GM18868 (cell line): Measurements from ENCODE around the gene NEDD4.
"Not testable (repeated sequence)": the region's sequence is repeated elsewhere in the genome, so short reads cannot be mapped to it uniquely, and the experiment has no call there.

Experiments
- ATAC-seq: cut with Tn5 transposase; IDR thresholded peaks from one replicate; pipeline ENCODE4 v1.9.1; 2021; ENCODE audit warnings: mild to moderate bottlenecking, moderate library complexity; ENCODE audit not compliant: unreplicated experiment

NEDD4 gene

DNA sequence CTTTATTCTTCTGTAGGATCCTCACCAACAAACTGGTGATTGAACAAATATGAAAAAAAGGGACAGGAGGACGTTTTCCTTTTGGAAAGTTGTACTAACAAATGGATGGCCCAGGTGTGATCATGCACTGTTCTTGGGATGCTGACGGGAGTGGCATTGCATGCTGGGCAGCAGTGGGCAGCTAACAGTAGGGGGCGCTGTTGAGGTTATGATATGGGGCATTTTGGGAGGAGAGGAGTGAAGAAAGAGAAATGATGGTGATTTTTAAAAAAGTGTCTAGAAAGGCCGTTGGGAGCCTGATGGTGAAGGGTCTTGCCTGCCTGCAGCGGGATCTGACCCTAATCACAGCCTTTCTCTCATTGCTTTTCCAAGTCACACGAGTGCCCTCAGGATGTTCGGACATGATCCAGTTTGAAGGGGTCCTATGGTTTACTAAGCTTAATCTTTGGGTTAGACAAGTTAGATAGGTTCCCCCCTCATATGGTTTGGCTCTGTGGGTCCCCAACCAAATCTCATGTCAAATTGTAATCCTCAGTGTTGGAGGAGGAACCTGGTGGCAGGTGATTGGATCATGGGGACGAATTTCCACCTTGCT is 204.2 kb downstream of the NEDD4 start:
- ATAC-seq = no peak

DNA sequence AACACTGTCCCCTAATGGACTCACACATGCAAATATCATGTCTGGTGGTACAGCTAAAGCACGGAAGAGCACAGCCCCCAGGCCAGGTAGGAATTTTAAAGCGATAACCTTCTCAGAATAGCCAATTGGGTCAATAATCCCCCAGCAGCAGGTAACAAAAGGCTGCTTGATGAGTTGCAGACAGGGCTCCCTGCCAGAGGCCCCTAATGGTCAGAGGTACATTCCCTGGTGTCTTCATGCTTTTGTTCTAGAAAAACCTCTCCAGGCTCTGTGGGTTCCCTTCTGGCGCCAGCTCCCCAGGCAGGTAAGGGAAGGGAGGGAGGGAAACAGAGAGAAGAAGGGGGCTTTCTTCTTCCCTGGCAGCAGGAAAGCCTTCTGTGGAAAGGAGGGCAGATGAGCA is 207.1 kb downstream of the NEDD4 start:
- no peak for ATAC-seq

DNA sequence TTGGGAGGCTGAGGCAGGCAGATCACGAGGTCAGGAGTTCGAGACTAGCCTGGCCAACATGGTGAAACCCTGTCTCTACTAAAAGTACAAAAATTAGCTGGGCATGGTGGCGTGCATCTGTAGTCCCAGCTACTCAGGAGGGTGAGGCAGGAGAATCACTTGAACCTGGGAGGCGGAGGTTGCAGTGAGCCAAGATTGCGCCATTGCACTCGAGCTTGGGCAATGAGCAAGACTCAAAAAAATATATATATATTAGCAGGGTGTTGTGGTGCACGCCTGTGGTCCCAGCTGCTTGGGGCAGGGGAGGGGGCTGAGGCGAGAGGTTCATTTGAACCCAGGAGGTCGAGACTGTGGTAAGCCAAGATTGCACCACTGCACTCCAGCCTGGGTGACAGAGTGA is 207.8 kb downstream of the NEDD4 start:
- not testable (repeated sequence) for ATAC-seq

DNA sequence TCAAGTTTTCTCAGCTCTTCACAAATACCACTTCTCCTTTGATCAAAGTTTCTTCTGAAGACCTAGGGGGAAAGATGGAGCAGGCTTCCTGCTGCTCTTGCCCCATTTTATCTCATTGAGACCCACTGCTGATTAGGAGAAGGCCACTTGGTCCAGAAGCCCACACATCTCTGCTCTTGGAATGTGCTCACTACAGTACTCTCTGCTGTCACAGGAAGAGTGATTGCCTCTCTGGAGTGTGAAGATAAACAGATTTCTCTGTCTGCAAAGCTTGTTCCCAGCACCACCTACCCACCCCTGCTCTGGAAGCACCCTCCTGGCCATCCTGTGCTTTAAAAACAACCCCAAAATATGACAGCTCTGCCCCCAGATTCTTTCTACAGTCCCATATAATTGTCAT is 209.1 kb downstream of the NEDD4 start:
- ATAC-seq = no peak

DNA sequence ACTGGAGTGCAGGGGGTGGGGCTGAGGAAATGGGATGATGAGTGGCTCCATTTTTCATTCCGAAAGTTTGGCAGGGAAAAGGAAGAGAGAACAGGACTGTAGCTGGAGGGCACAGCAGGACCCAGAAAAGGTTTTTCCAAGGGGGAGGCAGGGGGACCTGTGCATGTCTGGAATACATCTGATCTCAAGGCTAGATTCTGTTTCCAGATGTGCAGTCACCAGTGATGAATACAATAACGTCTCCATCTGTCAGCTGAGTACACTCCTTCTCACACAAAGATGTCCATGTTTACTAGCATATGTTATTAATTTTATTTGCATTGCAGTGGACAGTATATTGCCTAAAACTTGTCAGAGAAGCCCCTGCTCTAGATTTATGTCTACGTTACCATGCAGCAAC is 210.5 kb downstream of the NEDD4 start:
- ATAC-seq = no peak

DNA sequence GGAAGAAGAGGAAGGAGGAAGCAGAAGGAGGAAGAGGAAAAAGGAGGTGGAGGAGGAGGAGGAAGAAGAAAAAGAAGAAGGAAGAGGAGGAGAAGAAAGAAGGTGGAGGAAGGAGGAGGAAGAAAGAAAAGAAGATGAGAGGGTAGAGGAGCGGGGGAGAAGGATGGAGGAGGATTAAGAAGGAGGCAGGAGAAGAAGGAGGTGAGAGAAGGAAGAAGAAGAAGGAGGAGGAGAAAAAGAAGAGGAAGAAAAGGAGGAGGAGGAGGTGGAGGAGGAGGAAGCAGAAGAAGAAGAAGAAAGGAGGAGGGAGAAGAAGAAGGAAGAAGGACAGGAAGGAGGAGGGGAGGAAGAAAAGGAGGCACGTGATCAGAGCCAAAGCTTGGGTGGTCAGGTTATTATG is 213.1 kb downstream of the NEDD4 start:
- ATAC-seq = no peak

DNA sequence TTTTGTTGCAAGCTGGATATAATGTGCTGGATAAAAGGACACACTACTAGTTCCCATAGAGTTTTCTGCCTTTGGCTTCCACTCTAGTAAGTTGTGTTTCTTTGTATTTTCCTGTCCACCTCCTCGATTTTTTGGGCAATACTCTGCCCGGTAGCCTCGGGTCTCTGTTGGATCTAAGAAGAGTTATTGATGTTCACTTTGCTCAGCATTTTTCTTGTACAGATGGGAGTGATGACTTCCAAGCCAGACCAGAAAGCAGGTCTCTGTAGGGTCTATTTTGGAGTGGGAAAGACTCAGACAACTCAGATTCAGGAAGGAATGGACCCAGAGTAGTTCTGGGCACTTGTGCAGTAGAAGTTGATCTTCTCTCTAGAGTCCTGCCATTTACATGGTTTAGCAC is 214.5 kb downstream of the NEDD4 start:
- no peak for ATAC-seq
